Measurements from ENCODE around the gene HDDC3.

HDDC3 gene

DNA sequence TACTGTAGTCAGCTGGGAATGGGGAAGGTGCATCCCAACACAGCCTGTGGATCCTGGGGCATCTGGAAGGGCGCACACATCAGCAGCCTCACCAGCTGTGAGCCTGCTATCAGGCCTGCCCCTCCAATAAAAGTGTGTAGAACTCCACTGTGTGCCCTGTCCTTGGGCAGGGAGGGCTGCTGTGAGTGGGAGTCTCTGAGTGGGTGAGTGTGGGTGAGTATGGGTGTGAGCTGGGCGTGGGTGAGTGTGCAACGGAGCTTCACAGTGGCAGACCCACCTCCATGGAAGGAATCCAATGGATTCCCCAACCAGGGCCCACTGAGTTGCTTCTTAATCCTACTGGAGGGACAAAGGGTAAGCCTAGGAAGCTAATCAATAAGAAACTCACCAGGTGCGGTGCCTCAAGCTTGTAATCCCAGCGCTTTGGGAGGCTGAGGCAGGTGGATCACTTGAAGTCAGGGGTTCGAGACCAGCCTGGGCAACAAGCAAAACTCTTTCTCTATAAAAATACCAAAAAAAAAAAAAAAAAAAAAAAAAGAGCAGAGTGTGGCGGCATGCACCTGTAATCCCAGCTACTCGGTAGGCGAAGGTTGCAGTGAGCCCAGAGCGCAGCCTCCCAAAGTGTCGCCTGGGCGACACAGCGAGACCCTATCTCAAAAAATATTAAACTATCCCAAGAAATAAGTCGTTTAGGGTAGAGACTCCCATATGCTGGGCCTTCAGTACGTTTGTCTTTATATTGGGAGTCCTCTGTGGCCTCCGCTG lies 21.8 kb upstream of the HDDC3 start:
- DNase-seq (ENCODE audit: low spot score) = no peak

DNA sequence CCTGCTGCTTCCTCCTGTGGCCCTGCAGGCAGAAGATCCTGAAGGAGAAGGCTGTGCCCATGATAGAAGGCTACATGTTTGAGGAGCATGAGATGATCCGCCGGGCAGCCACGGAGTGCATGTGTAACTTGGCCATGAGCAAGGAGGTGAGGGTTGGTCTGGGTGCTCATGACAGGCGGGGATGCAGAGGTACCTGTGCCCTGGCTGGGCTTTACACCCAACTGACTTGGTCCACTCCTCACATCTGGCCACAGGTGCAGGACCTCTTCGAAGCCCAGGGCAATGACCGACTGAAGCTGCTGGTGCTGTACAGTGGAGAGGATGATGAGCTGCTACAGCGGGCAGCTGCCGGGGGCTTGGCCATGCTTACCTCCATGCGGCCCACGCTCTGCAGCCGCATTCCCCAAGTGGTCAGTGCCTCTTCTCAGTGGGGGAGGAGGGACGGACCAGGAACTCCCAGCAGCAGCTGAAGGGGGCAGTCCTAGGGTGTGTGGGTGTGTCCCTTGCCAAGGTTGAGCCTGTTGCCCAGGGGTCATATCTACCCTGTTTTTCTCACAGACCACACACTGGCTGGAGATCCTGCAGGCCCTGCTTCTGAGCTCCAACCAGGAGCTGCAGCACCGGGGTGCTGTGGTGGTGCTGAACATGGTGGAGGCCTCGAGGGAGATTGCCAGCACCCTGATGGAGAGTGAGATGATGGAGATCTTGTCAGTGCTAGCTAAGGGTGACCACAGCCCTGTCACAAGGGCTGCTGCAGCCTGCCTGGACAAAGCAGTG lies 20.7 kb upstream of the HDDC3 start:
- no peak for DNase-seq (ENCODE audit: low spot score)

DNA sequence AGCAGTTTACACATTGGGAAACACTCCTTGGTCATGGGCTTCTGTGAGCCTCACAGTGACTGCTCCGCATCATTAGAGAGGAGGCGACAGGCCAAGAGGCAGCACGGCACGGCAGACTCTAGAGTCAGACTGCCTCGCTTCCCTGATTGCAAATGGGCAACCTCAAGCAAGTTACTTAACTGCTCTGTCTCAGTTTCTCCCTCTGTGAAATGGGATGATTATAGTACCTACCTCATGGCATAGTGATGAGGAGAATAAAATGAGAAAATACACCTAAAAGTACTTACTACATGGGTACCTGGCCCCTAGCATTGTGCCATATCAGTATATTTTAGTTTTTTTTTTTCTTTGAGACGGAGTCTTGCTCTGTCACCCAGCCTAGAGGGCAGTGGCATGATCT lies 18.3 kb upstream of the HDDC3 start:
- DNase-seq (ENCODE audit: low spot score) = no peak

DNA sequence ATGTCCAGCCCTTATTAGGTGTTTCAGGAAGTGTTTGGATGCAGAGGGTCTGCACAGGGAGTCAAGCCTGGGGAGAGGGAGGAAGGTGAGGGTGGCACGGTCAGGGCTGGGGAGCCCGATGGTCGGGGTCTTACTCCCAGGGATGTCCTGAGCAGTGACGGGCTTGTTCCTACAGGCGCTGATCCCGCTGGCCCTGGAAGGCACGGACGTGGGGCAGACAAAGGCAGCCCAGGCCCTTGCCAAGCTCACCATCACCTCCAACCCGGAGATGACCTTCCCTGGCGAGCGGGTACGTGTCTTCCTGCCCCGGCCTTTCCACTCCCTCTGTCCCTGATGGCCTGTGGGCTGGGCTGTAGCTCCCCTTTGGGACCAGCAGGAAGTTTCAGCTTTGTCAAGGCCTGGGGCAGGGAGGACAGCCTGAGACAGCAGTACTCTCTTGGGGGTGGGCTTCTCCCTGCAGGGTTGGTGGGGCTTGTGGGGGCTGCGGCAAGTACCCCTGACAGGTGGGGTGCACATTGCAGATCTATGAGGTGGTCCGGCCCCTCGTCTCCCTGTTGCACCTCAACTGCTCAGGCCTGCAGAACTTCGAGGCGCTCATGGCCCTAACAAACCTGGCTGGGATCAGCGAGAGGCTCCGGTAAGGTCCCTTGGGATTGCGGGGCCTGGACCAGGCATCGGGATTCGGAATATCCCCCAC lies 17.8 kb upstream of the HDDC3 start:
- DNase-seq (ENCODE audit: low spot score) = no peak

DNA sequence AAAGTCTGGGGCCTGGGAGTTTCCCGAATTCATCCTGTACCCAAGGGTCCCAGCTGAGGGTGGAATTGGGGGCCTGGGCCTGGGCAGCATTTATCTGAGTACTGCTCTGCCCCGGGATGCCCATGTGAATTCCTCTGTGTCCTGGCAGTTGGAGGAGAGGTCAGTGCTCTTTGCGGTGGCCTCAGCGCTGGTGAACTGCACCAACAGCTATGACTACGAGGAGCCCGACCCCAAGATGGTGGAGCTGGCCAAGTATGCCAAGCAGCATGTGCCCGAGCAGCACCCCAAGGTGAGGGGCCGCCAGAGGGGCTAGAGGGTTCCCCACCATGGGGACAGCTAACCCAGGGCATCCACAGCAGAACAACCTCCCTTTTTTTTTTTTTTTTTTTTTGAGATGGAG lies 16.2 kb upstream of the HDDC3 start:
- no peak for DNase-seq (ENCODE audit: low spot score)

DNA sequence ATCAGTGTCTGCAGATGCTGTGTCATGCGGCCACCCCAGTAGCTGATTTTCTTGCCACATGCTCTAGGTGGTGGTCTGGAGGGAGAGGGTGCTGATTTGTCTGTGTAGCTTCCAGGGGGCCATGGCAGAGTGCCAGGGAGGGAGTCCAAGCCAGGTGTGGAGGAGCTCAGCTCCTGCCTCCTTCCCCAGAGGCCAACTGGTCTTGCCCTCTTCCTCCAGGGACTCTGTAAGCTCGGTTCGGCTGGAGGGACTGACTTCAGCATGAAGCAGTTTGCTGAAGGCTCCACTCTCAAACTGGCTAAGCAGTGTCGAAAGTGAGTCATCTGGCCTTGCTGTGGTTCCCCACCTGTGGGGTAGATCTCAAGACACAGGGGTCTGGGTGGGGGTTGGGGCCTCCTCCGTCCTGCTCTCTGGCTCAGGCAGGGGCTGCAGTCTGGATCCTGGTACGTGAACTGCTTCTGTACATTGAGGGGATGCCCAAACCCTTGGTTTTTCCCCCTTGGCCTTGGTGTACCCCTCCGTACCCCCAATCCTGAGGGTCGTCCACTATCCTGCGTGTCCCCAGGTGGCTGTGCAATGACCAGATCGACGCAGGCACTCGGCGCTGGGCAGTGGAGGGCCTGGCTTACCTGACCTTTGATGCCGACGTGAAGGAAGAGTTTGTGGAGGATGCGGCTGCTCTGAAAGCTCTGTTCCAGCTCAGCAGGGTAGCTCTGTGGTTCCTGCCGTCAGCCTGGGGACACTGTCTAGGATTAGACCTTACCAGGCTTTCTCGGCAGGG lies 15.4 kb upstream of the HDDC3 start:
- DNase-seq (ENCODE audit: low spot score) = no peak

DNA sequence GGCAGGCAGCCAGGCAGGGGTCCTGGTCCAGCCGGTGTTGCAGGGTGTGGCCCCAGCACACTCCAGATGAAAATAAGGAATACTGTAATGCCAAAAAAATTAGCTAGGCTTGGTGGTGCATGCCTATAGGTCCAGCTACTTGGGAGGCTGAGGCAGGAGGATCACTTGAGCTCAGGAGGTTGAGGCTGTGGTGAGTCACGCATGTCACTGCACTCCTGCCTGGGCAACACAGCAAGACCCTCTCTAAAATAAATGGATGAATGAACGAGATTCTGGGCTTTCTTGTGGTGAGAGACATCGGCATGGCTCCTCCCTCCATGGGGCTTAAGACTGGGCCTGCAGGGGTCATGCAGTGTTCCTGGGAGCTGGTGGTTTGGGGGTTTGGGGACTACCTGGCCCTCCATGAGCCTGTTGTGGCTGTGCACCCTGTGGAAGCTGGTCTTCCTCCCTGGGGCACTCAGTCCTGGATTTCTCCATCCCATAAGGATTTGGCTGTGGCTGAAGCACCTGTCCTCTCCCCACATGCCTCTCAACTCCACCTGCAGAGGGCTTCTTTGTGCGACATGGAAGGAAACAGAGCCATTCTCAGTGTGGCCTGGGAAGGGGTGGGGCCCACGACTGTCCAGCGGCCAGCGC lies 14.7 kb upstream of the HDDC3 start:
- DNase-seq (ENCODE audit: low spot score) = no peak

DNA sequence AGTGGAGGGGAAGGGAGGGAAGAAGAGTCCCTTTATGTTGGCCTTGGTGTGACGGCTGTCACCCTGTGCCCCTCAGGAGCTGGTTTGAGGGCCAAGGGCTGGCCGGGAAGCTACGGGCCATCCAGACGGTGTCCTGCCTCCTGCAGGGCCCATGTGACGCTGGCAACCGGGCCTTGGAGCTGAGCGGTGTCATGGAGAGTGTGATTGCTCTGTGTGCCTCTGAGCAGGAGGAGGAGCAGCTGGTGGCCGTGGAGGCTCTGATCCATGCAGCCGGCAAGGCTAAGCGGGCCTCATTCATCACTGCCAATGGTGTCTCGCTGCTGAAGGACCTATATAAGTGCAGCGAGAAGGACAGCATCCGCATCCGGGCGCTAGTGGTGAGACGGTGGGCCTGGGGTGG lies 14.2 kb upstream of the HDDC3 start:
- no peak for DNase-seq (ENCODE audit: low spot score)

DNA sequence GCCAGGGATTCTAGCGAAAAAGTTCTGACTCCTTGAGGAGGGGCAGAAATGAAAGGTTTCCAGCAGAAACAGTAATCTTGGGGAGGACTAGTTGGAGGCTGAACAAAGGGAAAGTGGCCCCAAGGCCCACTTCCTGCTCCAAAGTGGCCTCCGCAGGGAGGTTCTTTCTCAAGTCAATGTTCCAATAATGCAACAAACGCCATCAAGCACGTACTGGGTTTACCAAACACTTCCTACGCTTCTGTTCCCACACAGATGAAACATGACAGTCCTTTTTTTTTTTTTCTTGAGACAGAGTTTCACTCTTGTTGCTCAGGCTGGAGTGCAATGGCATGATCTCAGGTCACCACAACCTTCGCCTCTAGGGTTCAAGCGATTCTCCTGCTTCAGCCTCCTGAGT lies 12.7 kb upstream of the HDDC3 start:
- no peak for DNase-seq (ENCODE audit: low spot score)

DNA sequence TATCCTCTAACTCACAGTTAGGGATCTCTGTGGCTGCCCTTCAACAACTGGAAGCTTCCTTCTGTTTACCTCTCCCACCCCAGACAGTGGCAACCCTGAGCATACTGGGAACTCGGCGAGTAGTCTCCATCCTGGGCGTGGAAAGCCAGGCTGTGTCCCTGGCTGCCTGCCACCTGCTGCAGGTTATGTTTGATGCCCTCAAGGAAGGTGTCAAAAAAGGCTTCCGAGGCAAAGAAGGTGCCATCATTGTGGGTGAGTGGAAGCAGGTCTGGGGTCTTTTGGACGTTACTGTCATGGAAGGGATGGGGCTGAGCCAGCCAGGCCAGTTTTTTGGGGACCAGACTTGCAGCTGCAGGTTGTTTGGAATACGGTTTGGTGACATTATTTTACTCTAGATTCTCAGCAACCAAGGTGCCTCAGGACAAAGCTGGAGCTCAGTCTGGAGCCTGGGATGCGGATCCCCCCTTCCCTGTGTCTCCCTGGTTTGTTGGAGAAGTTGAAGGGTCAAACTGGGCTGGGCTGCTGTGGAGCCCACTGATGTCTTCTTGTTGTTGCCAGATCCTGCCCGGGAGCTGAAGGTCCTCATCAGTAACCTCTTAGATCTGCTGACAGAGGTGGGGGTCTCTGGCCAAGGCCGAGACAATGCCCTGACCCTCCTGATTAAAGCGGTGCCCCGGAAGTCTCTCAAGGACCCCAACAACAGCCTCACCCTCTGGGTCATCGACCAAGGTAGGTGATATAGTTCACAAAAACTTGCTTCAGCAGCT lies 10.2 kb upstream of the HDDC3 start:
- DNase-seq (ENCODE audit: low spot score) = no peak

DNA sequence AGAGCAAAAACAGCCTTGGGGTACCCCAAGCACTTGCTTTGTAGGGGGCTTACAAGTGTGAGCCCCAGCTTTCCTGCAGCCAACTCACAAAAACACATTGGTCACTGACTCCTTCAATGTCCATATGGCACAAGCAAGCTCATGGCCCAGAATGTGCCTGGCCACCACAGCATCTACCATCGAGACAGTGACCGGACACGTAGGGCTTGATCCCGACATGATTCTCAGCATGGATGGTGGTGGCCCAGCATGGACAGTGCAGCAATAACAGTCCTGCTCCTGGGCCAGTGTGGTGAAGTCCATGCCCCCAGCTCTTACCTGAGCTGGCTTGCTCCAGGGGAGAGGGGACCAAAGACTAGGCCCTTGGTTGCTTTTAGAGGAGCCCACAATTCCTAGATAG lies 8.7 kb upstream of the HDDC3 start:
- DNase-seq (ENCODE audit: low spot score) = no peak

DNA sequence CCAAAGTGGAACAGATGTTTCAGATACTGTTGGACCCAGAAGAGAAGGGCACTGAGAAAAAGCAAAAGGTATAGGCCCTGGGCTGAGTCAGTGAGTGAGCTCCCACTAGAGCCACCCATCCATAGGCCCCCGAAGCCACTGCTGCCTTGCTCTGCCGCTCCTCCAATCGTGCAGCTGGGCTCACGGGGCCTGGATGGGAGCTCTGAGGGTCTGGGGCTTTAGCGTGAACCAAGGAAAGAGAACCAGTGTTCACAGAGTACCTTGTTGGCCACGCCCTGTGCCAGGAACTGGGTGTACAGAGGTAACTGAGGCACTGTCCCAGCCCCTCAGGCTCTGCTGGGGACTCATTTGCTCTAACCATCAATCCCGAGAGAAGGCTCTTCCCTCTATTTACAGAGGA lies 7.4 kb upstream of the HDDC3 start:
- no peak for DNase-seq (ENCODE audit: low spot score)

DNA sequence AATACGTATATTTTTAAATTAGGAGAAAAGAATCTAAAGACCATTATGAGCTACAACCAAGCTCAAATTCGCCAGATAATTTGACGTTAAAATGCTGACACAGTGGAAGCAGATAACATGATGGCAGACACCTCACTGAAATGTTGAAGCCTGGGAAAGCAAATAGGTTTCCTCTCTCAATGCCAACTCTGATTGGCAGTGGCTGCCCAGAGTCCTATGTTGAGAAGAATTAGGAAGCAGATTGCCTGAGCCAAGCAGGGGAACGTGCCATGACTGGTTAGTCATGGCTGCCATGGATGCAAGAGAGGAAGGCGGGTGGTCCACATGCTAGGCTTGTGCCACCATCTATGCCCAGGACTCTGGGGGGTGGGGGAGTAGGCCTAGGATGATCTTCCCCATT lies 5.9 kb upstream of the HDDC3 start:
- DNase-seq (ENCODE audit: low spot score) = no peak

DNA sequence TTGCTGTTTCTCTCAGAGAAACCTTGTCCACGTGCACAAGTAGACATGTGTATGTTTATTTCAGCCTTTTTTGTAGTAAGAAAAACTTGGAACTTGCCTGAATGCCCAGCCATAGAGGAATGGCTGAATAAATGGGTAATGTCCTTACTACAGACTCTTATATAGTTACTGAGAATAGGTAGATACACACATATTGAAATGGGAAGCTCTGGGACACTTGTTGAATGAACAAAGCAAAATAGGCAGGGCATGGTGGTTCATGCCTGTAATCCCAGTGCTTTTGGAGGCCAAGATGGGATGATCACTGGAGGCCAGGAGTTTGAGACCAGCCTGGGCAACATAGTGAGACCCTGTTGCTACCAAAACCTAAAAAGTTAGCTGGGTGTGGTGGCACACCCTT lies 4.5 kb upstream of the HDDC3 start:
- DNase-seq (ENCODE audit: low spot score) = no peak

DNA sequence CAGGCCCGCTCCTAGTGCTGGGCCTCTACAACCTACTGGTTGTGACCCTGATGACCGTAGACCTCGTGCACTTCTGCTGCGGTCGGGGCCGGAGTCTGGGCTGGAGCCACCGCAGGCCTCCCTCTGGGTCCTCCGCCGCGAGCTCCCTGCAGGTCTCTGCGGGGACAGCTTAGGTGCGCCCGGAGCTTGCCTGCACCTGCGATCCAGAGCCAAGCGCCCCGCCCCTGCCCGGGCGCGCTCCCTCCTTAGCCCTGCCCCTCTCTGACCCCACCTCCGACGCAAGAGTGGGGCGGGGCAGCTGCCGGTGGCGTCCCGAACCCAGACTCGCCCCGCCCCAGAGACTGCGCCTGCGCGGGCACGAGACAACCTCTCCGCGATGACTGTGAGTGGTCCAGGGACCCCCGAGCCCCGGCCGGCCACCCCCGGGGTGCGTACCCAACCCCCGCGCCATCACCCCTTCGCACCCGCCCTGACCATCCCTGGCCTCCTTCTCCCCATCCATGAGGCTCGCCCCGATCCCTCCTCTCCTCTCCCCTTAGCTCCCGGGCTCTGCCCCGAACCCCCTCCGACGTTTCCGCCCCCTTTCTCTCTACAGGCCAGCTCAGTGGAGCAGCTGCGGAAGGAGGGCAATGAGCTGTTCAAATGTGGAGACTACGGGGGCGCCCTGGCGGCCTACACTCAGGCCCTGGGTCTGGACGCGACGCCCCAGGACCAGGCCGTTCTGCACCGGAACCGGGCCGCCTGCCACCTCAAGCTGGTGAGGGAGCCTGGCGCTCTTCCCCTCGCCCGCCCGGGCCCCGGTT lies 2.8 kb upstream of the HDDC3 start, which contains the start of gene UNC45A:
TSS of gene UNC45A (plus strand) at position 337 of the 803 bp plus-strand sequence. CDS start at position 377, 40 bp downstream.
- DNase-seq (ENCODE audit: low spot score) = peak; percentile 96

DNA sequence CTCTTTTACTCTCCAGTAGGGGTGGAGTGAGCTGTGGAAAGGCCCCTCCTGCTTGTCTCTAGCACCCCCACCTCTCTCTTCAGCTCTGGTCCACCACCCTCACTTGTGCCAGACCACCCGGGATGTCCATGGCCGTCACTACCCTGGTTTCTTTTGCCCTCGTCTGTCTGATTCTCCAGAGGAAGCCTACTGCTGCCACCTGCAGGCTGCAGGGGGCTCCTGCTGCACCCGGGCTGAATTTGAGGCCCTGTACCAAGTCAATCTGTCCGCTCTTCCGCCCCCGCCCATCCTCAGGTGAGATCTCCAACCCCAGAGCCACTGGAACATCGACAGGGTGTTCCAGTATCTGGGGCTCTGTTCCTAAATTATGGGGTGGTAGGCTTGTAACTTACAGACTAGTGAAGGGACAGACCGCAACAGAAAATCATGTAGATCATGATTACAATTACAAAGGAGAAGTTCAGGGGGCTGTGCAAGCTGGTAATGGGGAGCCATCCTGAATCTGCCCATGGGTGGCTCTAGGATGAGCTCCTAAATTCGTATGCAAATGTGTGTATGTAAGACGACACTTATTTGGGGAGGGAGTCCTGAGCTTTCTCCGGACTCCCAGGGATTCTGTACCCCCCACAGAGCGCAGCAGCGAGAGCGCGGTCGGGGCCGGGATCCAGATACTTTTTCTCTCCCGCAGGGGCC lies 2.1 kb upstream of the HDDC3 start:
- peak; percentile 93 for DNase-seq (ENCODE audit: low spot score)

DNA sequence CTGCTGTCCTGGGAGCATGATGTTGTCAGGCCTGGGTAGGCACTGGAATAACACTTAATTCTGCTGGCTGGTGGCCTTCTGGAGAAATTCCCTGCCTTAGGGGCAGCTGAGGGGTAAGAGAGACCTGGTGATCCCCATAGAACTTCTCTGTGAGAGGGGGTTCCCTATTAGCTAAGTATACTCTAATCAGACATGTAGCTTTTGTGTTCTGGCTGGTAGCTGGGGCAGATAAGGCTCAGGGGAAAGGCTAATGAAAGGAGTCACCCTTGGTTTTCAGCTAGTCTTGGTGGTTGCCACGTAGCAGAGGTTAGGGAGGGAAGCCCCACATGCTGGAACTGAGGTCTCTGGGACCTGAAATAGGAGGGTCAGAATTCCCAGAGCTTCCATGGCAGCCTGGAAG lies 952 bp upstream of the HDDC3 start:
- DNase-seq (ENCODE audit: low spot score) = no peak

DNA sequence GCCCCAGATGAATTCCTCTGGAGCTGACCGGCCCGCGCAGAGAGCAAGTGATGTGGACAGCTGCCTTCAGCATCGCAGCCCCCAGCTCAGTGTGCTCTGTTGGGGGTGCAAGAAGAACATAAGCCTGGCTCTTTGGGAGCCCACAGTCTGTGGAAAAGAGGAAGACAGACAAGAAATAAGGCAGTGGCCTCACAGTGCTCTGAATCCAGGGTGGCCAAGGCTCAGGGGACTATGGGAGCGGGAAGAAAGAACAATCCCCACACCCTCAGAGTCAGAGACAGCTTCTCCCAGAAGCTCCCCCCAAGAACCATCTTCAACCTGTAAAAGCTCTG lies 277 bp upstream of the HDDC3 start:
- DNase-seq (ENCODE audit: low spot score) = no peak

DNA sequence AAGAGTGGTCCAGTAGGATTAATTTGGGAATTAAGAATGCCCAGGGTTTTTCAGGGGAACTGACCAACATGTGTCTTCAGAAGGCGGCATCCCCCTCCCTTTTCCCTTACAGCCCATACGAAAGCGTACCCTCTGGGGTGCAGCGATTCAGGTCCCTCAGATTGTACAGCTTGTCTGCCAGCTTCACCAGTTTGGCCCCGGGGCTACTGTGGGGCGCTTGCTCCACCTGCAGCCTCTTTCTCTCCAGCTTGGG lies 848 bp downstream of the HDDC3 start:
- DNase-seq (ENCODE audit: low spot score) = no peak

Measured in NAMALWA (cell line).